Measurements from ENCODE around the gene COL2A1.

Gene COL2A1

DNA sequence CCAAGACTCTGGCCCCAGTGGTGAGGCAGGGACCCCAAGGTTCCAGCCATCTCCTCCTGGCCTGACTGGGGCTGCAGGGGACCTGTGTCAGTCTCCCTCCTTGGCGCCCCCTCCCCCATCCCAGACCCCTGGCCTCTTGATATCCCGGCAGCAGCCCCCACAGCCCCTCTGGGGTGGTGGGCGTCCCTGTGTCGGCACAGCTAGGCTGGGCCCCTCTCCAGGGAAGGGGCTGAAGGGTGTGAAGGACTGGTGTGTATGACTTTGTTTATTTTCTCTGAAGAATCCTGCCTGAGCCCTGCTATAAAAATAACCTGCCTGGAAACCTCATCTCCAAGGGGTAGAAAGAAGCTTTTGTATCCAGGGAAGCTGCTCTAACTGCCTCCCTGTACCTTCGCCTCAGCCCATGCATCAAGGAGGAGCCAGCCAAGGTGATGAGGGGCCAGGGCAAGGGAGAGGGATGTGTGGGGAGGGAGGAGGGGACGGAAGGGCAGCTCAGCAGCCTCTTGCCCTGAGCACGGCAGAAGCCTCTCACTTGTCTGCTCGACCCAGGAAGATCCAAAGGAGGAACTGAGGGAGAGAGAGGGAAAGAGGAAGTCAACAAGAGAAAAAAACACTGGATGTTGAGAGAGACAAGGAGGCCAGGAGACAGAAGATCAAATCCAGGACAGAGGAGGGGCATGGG is 25.4 kb upstream of the COL2A1 start:
- Histone ChIP-seq H3K9ac (ENCODE audit: low read length) (no peak overlapping the region), H4K20me1 (ENCODE audit: insufficient read depth, low read length) (no peaks in the 10 kb centered on the region), H3K27ac (ENCODE audit: low read length) (no peak overlapping the region), H3K79me2 (ENCODE audit: low read length) (no peaks in the 10 kb centered on the region), H3K9me3 (ENCODE audit: insufficient read depth, low read length) (no peaks in the 10 kb centered on the region), H2AFZ (ENCODE audit: low read depth, low read length) (no peak overlapping the region), H3K36me3 (replicated peaks; ENCODE audit: low read depth, low read length) (no peaks in the 10 kb centered on the region), H3K4me3 (ENCODE audit: low read length) (no peak overlapping the region), H3K27me3 (ENCODE audit: low read depth, low read length) (no peaks in the 10 kb centered on the region), H3K4me1 (ENCODE audit: low read length) (no peaks in the 10 kb centered on the region), H3K4me2 (ENCODE audit: low read length) (no peak overlapping the region)
- TF ChIP-seq EZH2phosphoT487 (IDR thresholded peaks at IDR 0.05; ENCODE audit: low read depth), result no peak
- TF ChIP-seq, protein P1, sequence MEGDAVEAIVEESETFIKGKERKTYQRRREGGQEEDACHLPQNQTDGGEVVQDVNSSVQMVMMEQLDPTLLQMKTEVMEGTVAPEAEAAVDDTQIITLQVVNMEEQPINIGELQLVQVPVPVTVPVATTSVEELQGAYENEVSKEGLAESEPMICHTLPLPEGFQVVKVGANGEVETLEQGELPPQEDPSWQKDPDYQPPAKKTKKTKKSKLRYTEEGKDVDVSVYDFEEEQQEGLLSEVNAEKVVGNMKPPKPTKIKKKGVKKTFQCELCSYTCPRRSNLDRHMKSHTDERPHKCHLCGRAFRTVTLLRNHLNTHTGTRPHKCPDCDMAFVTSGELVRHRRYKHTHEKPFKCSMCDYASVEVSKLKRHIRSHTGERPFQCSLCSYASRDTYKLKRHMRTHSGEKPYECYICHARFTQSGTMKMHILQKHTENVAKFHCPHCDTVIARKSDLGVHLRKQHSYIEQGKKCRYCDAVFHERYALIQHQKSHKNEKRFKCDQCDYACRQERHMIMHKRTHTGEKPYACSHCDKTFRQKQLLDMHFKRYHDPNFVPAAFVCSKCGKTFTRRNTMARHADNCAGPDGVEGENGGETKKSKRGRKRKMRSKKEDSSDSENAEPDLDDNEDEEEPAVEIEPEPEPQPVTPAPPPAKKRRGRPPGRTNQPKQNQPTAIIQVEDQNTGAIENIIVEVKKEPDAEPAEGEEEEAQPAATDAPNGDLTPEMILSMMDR (IDR thresholded peaks at IDR 0.05; ENCODE audit: low read depth, low read length), result no peak

DNA sequence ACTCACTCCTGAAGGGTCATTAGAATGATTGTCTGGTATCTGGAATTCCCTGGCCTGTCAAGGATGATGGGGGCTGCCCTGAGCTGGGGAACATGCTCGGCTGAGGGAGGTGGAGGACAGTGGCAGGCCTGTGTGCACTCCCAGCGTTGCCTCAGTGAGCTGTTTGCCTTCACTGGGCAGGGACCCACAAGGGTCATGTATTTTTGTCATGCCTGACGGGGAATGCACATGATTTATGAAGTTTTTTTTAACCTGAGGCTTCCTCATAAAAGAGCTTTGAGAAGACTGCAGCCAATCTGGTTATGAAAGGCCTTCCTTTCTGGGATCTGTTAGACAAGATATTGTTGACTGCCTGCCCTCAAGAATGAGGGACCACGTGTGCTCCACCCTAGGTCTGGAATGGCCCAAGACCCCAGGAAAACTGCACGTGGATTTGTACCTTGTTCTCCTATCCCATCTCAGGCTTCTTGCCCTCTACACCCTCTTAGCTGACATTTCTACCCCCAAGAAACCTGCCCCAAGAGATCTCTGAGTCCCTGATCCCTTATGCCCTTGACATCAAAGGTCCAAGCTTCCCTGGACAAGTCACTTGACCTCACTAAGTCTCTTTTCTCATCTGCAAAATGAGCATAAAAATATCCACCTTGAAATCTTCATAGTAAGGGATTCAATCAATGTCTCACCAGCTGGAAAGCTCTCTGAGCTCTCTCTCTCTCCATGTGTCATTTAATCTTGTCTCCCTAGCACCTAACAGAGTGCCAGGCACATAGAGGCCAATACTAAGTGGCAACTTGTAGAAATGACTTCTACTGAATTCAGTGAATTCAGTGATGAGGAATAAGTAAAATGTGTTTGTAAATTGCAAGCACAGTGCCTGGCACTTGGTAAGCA is 24.5 kb upstream of the COL2A1 start:
- H3K4me1 ChIP-seq (ENCODE audit: low read length), result no peaks in the 10 kb centered on the region
- H2AFZ ChIP-seq (ENCODE audit: low read depth, low read length), result no peak overlapping the region
- no peak for TF ChIP-seq EZH2phosphoT487 (IDR thresholded peaks at IDR 0.05; ENCODE audit: low read depth)
- TF ChIP-seq, protein P1 (IDR thresholded peaks at IDR 0.05; ENCODE audit: low read depth, low read length), result no peak
- no peak overlapping the region for H3K4me2 ChIP-seq (ENCODE audit: low read length)
- H3K9ac ChIP-seq (ENCODE audit: low read length), result no peak overlapping the region
- H3K4me3 ChIP-seq (ENCODE audit: low read length), result no peak overlapping the region
- H4K20me1 ChIP-seq (ENCODE audit: insufficient read depth, low read length), result no peaks in the 10 kb centered on the region
- no peaks in the 10 kb centered on the region for H3K79me2 ChIP-seq (ENCODE audit: low read length)
- H3K36me3 ChIP-seq (replicated peaks; ENCODE audit: low read depth, low read length), result no peaks in the 10 kb centered on the region
- H3K27ac ChIP-seq (ENCODE audit: low read length), result no peak overlapping the region
- H3K9me3 ChIP-seq (ENCODE audit: insufficient read depth, low read length), result no peaks in the 10 kb centered on the region
- no peaks in the 10 kb centered on the region for H3K27me3 ChIP-seq (ENCODE audit: low read depth, low read length)

DNA sequence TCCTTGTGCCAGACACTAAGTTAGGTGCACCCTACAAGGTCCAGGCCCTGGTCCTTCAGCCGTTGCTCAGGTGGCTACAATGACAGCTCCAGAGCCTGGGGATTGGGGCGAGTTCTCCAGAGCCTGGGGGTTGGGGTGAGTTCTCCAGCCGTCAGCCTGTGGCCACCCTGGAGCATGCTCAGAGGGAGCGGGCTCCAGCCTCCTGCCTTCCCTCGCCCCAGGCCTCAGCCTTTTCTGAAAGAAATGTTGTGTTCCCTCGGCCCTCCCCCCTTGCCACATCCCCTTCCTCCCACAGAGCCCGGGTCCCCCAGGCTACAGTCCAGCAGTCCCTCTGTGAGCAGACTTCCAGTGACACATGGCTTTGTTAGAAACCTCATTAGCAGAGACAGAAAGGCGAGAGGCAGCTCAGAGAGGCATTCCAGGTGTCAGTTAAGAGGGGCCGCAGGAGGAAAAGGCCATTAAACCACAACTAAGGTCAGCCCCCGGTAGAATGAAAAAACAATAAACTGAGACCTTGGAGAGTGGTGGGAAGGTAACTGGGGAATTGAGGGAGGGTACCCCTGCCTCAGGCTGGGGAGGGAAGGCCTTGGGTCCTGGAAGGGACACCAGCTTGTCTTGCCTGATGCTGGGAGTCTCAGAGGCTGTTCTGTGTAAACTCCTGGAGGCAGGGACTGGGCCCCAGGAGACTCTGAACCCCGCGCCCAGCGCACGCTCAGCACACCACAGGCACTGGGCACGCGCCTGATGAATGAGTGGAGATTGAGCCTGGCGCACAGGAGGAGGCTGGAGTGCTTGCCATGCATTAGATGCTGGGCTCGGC is 23.1 kb upstream of the COL2A1 start:
- no peaks in the 10 kb centered on the region for H3K36me3 ChIP-seq (replicated peaks; ENCODE audit: low read depth, low read length)
- H2AFZ ChIP-seq (ENCODE audit: low read depth, low read length), result no peak overlapping the region
- no peaks in the 10 kb centered on the region for H3K79me2 ChIP-seq (ENCODE audit: low read length)
- H3K4me2 ChIP-seq (ENCODE audit: low read length), result no peak overlapping the region
- no peaks in the 10 kb centered on the region for H3K27me3 ChIP-seq (ENCODE audit: low read depth, low read length)
- no peak overlapping the region for H3K9ac ChIP-seq (ENCODE audit: low read length)
- H4K20me1 ChIP-seq (ENCODE audit: insufficient read depth, low read length), result no peaks in the 10 kb centered on the region
- no peak overlapping the region for H3K27ac ChIP-seq (ENCODE audit: low read length)
- H3K4me3 ChIP-seq (ENCODE audit: low read length), result no peak overlapping the region
- H3K4me1 ChIP-seq (ENCODE audit: low read length), result no peaks in the 10 kb centered on the region
- TF ChIP-seq, protein P1 (IDR thresholded peaks at IDR 0.05; ENCODE audit: low read depth, low read length), result no peak
- no peak for TF ChIP-seq EZH2phosphoT487 (IDR thresholded peaks at IDR 0.05; ENCODE audit: low read depth)
- no peaks in the 10 kb centered on the region for H3K9me3 ChIP-seq (ENCODE audit: insufficient read depth, low read length)
